Esophagus squamous epithelium (tissue), 4 donors: ENCODE data around the gene RPRM.

Source experiments
- CTCF ChIP-seq, 6 experiments: fragments of 450-650 bp in 4 of 6; fragments of 200-600 bp in 2 of 6; sonication (generic) in 2 of 6; IDR thresholded peaks; one replicate each; pipeline ENCODE4 v1.5.1; 2016 to 2019; ENCODE audit warnings: antibody characterized with exemption in 6 of 6, mild to moderate bottlenecking in 4 of 6, moderate library complexity in 4 of 6
- POLR2A ChIP-seq, 4 donors: fragments of 450-650 bp; IDR thresholded peaks; one replicate each; pipeline ENCODE4 v1.6.1; 2017; ENCODE audit warnings: antibody characterized with exemption in 4 of 4, mild to moderate bottlenecking in 4 of 4, moderate library complexity in 3 of 4

- TF ChIP-seq CTCF (IDR thresholded peaks at IDR 0.05) = peak in 1 of 6 experiments; percentile 34
- TF ChIP-seq POLR2A (IDR thresholded peaks at IDR 0.05) = no peak
Measured at GRCh38 chr2:153497938-153498629, 19.5 kb upstream of the RPRM start.
